Suppressor macrophage treated with lipopolysaccharide for 4 hours (primary cell): Measurements from ENCODE around the gene COL4A2.

Experiments used
- DNase-seq: peaks from one replicate; pipeline ENCODE4 v3.0.0-alpha.2; 2020

The COL4A2 gene

GRCh38 chr13:110548891-110549794 lies 242.1 kb downstream of the COL4A2 start:
- DNase-seq = no peak

GRCh38 chr13:110549795-110550160 lies 242.7 kb downstream of the COL4A2 start:
- no peak for DNase-seq

- DNase-seq = no peak
Measured at GRCh38 chr13:110551284-110551683, 244.2 kb downstream of the COL4A2 start.

GRCh38 chr13:110552767-110553166 lies 245.7 kb downstream of the COL4A2 start:
- no peak for DNase-seq

- no peak for DNase-seq
Measured at GRCh38 chr13:110553417-110553816, 246.3 kb downstream of the COL4A2 start.

- no peak for DNase-seq
Measured at GRCh38 chr13:110554227-110554836, 247.2 kb downstream of the COL4A2 start.

- no peak for DNase-seq
Measured at GRCh38 chr13:110554946-110555345, 247.9 kb downstream of the COL4A2 start.

GRCh38 chr13:110555601-110556223 lies 248.6 kb downstream of the COL4A2 start:
- DNase-seq = peak; percentile 63

- DNase-seq = no peak
Measured at GRCh38 chr13:110556224-110556606, 249.1 kb downstream of the COL4A2 start.

GRCh38 chr13:110557082-110557481 lies 250.0 kb downstream of the COL4A2 start:
- DNase-seq = no peak

- no peak for DNase-seq
Measured at GRCh38 chr13:110557610-110558305, 250.7 kb downstream of the COL4A2 start.

- DNase-seq = peak; percentile 65
Measured at GRCh38 chr13:110559429-110559943, 252.4 kb downstream of the COL4A2 start.

- DNase-seq = no peak
Measured at GRCh38 chr13:110559986-110560385, 252.9 kb downstream of the COL4A2 start.

GRCh38 chr13:110560601-110561343 lies 253.7 kb downstream of the COL4A2 start:
- peak; percentile 73 for DNase-seq

GRCh38 chr13:110561344-110562035 lies 254.4 kb downstream of the COL4A2 start, which contains the start of gene RAB20:
TSS of gene RAB20 (minus strand) at chr13:110561722. CDS start at chr13:110561519, 203 bp downstream.
- DNase-seq = peak; percentile 95

- no peak for DNase-seq
Measured at GRCh38 chr13:110562036-110562597, 255.0 kb downstream of the COL4A2 start.
